ENCODE data around the gene NCAPG2.

Gene NCAPG2

DNA sequence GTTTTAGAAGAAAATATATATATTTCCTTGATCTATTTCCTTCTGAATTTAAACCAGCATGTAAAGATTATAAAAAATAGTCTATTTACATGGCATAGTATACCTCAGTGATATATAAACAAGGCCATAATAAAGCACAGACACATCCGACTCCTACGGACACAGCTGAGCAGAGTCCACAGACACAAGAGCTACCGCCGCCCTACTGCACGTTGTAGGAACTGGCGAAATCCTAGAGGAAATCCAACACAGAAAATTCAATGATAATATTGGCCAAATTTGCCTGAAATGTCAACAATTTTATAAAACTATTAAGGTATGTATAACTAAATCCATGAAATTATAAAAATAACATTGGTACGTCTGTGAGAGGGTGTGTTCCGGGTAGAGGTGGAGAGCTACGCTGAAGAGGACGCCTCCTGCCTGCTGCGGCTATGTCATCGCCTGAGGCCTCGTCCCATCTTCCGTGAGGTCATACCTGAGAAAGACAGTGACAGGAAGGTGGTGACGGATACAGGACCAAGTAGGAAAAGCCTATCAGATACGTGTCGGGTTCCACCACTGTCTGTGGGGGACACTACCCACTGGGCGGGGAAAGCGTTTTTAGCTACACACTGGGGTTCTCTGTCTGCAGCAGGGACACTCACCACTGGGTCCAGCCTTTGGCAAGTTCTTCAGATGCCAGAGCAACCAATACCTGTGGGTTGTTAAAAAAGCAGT lies 29.3 kb upstream of the NCAPG2 start:
- no peak for DNase-seq

DNA sequence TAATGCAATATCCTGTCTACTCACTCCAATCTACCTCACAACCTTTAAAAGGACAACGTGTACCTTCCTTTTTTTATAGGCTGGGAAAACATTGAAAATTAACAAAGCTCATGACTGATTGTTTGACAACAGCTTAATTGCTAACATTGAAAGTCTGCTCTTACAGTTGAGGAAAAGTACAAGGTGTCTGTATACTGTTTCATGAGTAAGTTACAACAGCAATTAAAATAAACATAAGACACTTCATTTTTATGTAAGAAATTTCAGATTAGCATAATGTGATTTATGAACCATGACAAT lies 28.6 kb upstream of the NCAPG2 start:
- DNase-seq: no peak

DNA sequence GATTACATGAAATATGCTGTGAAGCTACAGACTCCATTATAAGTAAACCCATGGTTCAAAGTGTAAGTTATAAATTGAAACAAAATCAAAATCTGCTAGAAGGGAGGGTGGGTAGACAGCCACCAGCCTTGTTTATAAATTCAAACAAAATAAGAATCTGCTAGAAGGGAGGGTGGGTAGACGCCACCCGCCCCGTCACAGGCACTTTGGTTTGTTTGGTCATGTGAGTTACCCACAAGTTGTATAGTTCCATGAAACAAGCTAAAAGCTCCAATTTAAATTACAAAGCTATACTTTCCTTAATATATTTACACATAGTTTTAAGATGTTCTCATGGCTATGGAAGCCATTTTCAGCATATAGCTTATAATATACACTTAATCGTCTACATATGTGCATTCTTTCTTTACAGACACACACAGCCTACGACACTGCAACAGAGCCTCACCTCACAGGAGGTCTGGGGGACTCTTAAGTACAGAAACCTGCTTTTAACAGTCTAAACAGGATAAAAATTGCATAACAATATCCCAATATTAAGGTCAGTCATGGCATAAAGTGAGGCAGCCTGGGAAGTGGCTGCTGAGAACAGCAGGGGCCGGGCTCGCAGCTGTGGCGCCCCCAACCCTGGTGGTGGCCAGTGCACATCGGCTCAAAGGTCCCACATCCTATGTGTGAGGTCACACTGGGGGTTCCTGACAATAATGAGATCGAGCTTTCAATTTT lies 28.1 kb upstream of the NCAPG2 start:
- no peak for DNase-seq

DNA sequence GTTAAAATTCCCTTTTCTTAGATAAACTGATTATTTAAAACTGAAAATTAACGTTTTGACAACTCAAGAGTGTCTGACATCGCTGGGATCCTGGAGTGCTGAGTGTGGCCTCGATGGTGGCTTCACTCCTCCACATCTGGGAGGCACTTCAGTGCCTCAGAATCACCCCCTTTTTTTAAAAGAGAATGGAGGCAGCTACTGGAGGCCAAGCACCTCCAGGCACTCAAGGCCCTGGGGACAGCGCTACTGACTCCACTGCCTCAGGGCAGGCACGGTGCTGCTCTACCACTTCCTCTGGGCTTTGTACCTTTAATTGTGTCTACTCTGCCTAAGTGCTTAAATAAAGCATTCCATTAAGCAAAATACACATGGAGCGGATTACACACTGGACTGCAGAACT lies 27.2 kb upstream of the NCAPG2 start:
- peak; percentile 13 for DNase-seq

DNA sequence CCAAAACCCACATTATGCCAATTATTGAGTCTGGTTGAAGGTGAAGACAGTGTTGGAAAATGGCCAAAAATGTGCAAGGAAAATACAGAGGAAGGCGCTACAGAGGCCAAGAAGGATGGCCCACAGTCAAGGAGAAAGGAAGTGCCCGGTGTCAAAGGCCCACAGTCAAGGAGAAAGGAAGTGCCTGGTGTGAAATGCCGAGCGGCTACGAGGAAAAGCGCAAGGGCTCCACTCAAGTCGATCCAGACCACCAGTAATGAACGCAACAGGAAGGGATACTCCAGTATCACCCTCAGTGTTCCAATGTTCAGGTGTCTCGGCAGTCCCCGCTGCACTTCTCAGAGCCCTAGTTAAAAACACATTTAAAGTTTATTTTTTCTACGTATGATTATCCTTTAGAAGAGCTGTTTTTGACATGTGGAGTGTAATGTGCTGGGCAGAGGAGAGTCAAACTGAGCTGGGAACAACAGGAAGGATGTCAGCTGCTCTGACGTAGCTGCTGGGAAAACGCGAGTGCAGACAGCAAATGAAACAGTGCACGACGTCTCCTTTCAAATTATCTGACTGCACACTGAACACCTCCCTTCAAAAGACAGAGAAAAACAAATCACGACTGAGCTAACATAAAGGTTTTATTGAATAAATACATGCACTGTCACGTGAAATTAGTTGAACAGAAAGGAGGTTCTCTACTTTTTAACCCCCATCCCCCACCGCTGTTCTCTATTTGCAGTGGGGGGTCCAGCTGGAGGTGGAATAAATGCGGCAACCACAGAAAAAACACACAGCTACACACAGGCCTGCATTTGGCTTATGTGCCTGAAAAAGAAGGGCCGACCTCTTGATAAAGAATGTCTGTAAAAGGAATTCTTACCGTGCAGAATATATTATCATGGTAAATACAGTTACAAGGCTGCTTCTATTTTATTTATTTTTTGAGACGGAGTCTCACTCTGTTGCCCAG lies 26.1 kb upstream of the NCAPG2 start:
- no peak for DNase-seq

DNA sequence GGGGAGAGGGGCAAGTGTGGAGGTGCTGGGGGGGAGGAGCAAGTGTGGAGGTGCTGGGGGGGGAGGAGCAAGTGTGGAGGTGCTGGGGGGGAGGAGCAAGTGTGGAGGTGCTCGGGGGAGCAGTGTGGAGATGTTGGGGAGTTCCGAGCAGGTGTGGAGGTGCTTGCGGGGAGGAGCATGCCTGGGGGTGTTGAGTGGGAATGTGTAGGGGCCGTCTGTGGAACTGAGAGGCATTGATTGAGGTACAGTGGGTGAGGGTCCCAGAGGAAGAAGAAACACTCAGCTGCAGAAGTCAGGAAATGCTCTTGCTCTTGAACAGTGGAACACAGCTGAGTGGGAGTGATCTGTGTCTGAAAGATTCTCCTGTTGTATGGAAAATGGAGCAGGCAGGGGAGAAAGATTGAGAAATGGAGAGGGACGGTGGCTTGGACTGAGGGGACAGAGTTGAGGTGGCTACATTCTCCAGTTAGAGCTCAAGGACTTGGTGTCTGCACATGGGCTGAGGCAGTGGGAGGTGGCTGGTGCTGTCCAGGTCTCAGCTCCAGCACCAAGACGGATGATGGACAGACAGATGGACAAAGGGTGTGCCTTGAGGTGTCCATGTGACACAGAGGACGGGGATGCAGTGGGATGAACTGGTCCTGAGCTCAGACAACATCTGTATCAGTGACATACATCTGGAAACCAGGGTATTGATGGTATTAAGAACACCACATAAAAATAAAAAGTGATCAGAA lies 25.2 kb upstream of the NCAPG2 start:
- no peak for DNase-seq

DNA sequence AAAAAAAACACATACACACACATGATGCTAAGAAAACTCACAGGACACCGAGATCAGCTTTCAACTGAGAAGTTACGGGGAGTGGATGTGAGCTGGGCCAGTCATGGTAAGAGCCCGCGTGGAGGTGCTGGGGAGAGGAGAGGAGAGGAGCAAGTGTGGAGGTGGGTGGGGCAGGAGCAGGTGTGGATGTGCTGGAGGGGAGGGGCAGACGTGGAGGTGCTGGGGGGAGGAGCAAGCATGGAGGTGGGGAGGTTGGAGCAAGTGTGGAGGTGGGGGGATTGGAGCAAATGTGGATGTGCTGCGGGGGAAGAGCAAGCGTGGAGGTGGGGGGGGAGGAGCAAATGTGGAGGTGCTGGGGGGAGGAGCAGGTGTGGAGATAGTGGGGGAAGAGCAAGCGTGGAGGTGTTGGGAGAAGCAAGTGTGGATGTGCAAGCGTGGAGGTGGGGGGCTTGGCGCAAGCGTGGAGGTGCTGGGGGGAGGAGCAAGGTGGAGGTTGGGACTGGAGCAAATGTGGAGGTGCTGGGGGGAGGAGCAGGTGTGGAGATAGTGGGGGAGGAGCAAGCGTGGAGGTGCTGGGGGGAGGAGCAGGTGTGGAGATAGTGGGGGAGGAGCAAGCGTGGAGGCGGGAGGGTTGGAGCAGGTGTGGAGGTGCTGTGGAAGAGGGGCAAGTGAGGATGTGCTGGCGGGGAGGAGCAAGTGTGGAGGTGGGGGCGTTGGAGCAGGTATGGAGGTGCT lies 24.5 kb upstream of the NCAPG2 start:
- no peak for DNase-seq

DNA sequence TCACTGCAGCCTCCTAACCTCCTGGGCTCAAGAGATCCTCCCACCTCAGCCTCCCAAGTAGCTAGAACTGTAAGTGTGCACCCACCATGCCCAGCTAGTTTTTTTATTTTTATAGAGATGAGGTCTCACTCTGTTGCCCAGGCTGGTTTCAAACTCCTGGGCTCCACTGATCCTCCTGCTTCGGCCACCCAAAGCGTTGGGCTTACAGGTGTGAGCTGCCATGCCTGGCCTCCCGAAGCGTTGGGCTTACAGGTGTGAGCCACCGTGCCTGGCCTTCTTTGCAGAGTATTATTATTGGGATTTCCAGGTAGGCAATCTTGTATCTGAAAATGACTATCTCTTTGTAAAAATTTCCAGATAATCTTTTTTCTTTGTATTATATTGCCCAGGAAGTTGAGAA lies 23.1 kb upstream of the NCAPG2 start:
- no peak for DNase-seq

DNA sequence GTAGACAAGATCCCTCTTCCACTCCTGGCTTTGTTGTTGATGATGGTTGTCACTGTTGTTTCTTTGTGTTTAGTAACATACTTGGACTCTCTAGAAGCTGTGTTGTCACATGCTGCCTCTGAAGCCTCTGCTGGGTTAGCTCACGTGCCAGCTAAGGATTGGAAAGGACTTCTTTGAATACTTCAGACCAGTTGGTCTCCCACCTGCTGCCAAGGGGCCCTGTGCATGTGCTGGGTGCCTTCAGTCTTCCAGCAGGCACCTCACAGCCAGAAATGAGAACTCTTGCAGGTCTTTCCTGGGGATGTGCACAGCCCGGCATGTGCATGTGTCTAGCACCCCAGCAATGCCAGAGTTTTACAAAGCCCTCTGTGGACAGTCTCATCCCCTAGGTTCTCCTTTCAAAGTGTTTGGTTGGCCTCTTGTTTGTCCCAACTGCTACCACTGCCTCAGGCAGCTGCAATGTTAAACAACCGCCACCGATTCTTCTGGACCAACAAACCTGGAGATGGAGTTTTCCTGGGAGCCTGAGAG lies 21.7 kb upstream of the NCAPG2 start:
- DNase-seq: no peak

DNA sequence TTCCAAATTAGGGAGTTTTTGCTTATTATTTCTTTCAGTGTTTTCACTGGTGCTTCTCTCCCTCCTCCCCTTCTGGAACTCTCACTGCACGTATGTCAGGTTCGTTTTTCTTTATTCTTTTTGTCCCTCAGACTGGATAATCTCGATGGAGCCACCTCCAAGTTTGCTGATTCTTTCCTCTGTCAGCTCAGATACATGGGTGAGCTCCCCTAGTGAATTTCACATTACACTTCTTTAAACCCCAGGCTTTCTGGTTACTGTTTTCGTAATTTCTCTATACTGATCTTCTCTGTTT lies 20.8 kb upstream of the NCAPG2 start:
- no peak for DNase-seq

DNA sequence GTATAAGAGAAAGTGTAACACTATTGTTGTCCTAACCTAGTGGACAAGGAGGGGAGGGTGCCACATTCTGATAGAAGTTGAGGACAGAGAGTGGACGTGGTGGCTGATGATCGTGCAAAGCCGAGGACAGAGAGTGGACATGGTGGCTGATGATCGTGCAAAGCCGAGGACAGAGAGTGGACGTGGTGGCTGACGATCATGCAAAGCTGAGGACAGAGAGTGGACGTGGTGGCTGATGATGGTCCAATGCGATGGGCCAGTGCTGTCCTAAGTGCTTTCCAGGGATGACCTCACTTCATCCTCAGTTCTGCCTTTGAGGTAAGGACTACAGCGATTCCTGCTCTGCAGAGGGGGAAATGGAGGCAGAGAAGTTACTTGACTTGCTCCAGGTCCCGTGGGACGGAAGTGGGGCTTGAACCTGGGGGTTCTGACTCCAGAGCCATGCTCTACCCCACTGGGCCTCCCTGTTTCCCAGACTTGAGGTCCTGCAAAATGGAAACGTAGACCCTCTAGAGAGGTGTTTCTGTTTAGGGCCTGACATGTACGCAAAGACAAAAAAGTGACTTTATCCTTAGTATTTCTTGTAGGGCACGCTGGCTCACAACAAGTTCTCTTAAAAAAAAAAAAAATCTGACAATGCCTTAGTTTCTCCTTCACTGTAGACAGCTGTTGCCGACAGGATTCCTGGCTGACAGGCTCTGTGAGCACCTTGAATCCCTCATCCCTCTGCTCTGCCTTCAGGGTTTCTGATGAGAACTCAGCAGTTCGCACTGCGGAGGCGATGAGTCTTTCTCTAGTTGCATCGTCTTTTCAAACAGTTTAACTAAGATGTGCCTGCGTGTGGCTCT lies 20.3 kb upstream of the NCAPG2 start:
- DNase-seq: no peak

DNA sequence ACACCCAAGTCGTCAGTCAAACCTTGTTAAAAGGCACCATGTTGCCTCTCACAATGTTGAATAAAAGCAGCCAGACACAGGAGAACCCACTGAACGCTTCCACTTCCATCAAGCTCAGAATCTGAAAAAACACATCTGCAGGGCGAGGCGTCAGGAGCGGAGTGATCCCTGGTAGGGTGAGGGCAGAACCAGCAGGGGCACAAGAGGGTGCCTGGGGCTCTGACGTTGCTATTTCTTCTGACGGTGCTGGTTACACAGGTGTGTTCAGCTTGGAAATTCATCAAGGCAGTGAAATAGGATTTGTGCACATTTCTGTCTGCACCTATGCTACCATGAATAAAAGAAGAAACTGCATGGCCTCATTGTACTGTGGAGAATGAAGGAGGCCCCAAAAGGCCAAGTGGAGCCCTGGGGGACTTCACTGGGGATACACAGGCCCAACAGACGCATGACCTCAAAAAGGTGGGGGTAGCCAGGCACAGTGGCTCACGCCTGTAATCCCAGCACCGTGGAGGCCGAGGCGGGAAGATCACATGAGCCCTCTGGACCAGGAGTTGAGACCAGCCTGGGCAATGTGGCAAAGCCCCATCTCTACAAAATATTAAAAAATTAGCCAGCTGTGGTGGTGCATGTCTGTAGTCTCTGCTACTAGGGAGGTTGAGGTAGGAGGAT lies 19.2 kb upstream of the NCAPG2 start:
- no peak for DNase-seq

DNA sequence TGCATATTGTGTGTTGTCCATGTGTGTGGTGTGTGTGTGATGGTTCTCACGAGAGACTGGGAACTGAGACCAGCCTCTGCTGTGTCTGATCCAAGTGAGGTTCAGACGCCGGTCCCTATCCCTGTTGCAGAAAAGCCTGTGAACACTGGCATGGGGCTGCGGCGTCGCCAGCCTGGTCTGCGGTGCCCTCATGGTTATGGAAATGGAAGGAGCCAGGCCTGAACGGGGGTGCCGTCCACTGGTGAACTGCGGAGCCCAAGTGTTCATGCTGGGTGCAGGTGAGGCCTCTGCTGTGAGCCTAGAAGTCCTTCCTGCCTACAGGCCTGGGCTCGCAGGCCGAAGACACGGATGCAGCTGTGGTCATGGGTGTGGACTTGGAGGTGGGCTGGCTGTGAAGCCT lies 18.7 kb upstream of the NCAPG2 start:
- no peak for DNase-seq

DNA sequence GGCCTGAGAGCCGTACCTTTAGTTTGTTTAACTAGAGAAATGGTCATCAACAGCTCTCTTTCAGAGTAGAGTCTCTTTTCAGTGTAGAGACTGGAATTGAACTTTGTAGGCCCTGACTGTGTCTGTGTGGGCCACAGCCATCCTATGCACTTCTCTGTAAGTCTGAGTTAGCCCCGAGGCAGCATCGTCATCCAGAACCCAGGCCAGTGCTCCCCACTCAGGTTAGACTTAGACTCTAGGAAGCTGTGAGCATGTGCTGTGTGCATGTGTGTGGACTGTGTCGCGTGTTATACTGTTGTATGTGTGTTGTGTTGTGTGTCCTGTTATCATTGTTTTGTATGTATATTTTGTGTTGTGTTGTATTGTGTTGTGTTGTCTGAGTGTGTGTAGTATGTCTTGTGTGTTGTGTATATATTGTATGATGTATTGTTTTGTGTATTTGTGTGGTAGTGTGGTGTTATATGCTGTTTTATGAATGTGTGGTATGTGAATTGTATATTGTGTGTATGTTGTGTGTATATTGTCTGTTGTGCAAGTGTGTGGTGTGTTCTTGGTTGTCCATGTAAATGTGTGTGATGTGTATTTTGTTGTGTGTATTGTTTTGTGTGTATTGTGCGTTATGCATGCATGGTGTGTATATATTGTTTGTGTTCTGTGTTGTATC lies 18.1 kb upstream of the NCAPG2 start:
- DNase-seq: no peak

DNA sequence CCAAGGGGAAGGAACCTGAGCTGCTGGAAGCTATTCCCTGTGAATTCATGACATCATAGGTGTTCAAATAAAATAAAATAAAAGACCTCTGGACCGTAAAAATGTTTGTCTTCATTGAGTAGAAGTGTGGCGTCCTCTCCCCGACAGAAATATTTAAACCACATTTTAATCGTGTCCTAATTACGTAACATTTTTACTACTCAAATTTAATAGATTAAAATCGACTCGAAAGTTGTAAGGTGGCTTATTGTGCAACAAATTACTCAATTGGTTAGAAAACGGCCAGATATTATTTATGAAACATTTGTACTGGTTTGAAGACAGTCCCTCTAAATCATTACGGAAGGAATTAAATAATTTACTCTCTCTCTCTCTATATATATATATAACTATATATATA lies 15.5 kb upstream of the NCAPG2 start:
- no peak for DNase-seq

DNA sequence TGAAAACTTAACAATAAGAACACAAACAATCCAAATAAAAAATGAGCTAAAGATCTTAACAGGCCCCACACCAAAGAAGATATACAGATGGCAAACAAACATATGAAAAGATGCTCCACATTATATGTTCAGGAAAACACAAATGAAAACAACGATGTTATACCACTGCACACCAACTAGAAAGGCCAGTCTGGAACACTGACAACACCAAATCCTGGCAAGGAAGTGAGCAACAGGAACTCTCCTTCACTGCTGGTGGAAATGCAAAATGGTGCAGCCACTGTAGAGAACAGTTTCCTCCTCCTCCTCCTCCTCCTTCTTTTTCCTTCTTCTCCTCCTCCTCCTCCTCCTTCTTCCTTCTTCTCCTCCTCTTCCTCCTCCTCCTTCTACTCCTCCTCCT lies 12.2 kb upstream of the NCAPG2 start:
- no peak for DNase-seq

DNA sequence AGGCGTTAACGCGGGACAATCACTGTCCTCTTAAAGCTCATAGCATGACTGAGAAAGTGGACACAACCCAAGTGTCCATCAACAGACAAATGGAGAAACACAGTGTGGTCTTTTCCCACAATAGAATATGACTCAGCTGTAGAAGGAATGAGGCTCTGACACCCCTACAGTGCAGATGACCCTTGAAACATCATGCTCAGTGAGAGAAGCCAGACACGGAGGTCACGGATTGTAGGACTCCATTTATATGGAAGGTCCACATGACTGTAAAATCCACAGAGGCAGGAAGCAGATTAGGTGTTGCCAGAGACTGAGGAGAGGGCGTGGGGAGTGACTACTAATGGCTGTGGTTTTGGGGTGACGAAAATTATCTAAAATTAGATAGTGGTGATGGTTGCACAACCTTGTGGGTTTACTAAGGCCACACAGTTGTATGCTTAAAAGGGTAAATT lies 6.1 kb upstream of the NCAPG2 start:
- no peak for DNase-seq

DNA sequence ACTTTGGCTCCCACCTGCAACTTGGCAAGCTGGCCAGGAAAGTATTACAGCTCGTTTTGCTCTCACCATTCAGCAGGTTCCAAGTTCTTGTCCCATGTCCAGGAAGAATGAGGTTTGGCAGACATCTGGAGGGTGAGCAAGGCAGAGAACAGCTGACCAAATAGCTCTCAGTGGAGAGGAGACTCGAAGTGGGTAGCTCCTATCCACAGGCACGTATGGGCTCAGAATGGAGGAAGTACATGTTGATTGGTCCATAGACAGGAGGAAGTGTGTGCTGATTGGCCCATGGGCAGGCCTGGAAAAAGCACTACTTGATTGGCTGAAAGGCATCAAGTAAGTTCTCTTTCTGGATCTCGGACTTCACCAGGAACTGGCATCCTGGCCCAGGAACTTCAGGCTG lies 3.0 kb upstream of the NCAPG2 start:
- no peak for DNase-seq

DNA sequence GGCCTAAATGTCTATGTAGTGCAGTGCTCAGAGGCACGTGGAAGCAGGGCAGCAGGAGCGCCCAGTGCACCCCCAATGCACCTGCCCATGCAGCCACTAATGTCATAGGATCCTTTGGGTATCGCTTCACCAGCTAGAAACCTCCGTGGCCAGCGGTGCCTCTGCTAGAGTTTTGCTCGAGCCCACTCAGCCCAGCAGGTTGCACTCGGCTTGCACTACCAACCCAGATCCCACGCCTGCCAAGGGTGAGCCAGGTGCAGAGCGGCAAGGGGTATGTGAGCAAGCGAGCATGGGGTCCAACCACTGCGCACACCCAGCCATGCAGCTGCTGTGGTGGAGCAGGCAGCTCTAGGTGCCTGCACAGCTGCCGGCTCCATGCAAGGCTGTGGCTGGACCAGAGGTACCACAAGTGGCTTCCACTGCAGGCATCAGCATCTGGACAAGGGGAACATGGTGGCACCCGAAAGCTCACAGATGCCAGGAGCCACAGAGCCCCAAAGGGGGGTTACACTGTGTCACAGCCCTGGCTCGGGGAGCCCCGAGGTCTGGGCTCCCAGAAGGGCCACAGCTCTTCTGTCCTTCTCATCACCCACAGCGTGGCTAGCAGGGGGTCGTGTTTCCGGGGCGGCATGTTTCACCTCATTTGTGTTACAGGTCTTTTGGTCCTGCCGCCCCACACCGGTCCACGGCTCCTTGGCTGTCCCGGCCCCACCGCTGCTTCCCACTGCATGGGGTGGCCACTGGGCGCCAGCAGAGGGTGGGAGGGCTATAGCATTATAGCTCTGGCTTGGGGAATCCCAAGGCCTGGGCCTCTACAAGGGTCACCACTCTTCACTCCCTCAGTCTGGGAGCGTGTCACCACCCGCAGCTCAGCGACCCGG lies 2.3 kb upstream of the NCAPG2 start:
- DNase-seq: no peak
